Measurements from ENCODE around the gene TNFAIP8.
"Not testable (repeated sequence)": the region's sequence is repeated elsewhere in the genome, so short reads cannot be mapped to it uniquely, and the experiment has no call there.

DNA sequence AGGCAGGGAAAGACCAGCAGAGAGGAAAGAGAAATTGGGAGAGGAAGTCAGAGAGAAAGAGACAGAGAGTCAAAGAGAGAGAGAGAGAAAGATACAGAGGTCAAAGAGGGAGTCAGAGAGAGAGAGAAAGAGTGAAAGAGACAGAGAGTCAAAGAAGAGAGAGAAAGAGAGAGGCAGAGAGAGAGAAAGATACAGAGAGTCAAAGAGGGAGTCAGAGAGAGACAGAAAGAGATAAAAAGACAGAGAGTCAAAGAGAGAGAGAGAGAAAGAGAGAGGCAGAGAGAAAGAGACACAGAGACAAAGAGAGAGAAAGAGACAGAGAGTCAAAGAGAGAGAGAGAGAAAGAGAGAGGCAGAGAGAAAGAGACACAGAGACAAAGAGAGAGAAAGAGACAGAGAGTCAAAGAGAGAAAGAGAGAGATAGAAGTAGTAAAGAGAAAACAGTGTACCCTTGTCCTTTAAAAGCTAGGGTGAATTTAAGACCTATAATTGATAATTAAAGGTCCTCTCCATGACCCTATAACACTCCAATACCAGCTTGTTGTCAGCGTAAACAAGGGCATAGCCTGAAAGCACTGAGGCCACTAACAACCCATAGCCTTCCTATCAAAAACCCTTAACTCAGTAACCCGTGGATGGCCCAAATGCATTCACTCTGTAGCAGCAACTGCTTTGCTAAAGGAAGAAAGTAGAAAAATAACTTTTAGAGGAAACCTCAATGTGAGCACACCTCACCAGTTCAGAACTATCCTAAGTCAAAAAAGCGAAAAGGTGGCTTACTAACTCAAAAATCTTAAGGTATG, 82.2 kb downstream of the TNFAIP8 start:
- TF ChIP-seq, protein P1, sequence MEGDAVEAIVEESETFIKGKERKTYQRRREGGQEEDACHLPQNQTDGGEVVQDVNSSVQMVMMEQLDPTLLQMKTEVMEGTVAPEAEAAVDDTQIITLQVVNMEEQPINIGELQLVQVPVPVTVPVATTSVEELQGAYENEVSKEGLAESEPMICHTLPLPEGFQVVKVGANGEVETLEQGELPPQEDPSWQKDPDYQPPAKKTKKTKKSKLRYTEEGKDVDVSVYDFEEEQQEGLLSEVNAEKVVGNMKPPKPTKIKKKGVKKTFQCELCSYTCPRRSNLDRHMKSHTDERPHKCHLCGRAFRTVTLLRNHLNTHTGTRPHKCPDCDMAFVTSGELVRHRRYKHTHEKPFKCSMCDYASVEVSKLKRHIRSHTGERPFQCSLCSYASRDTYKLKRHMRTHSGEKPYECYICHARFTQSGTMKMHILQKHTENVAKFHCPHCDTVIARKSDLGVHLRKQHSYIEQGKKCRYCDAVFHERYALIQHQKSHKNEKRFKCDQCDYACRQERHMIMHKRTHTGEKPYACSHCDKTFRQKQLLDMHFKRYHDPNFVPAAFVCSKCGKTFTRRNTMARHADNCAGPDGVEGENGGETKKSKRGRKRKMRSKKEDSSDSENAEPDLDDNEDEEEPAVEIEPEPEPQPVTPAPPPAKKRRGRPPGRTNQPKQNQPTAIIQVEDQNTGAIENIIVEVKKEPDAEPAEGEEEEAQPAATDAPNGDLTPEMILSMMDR (IDR thresholded peaks at IDR 0.05) = not testable (repeated sequence)
- not testable (repeated sequence) for TF ChIP-seq POLR2A, EP300, POLR2AphosphoS5 (IDR thresholded peaks at IDR 0.05)

Measured in stomach (tissue), 4 donors.